ENCODE data around the gene KLK14.

Gene KLK14

GRCh38 chr19:51097166-51097738 is 14.6 kb upstream of the KLK14 start:
- no peak overlapping the region for H3K4me3 ChIP-seq (ENCODE audit: control insufficient read depth, low read depth, low read length)
- TF ChIP-seq CTCF (IDR thresholded peaks at IDR 0.05; ENCODE audit: control insufficient read depth, insufficient read depth, low read depth, low read length, missing control alignments) = peak; percentile 67
- no peak for DNase-seq (ENCODE audit: low read depth)

GRCh38 chr19:51096473-51097165 is 13.9 kb upstream of the KLK14 start:
- no peak for TF ChIP-seq CTCF (IDR thresholded peaks at IDR 0.05; ENCODE audit: control insufficient read depth, insufficient read depth, low read depth, low read length, missing control alignments)
- H3K4me3 ChIP-seq (ENCODE audit: control insufficient read depth, low read depth, low read length) = no peak overlapping the region
- DNase-seq (ENCODE audit: low read depth) = no peak

GRCh38 chr19:51094696-51095279 is 12.1 kb upstream of the KLK14 start:
- DNase-seq (ENCODE audit: low read depth) = no peak
- TF ChIP-seq CTCF (IDR thresholded peaks at IDR 0.05; ENCODE audit: control insufficient read depth, insufficient read depth, low read depth, low read length, missing control alignments) = peak; percentile 64
- no peak overlapping the region for H3K4me3 ChIP-seq (ENCODE audit: control insufficient read depth, low read depth, low read length)

GRCh38 chr19:51093510-51094345 is 11.0 kb upstream of the KLK14 start:
- TF ChIP-seq CTCF (IDR thresholded peaks at IDR 0.05; ENCODE audit: control insufficient read depth, insufficient read depth, low read depth, low read length, missing control alignments) = no peak
- DNase-seq (ENCODE audit: low read depth) = no peak
- H3K4me3 ChIP-seq (ENCODE audit: control insufficient read depth, low read depth, low read length) = no peak overlapping the region

GRCh38 chr19:51093101-51093500 is 10.4 kb upstream of the KLK14 start:
- DNase-seq (ENCODE audit: low read depth) = no peak
- TF ChIP-seq CTCF (IDR thresholded peaks at IDR 0.05; ENCODE audit: control insufficient read depth, insufficient read depth, low read depth, low read length, missing control alignments) = no peak

More at GRCh38 chr19:51093101-51093500, 10.4 kb upstream of the KLK14 start:
- H3K4me3 ChIP-seq (ENCODE audit: control insufficient read depth, low read depth, low read length) = no peak overlapping the region
